Activated CD8-positive, alpha-beta T cell treated with anti-CD3 and anti-CD28 coated beads for 36 hours (primary cell): Measurements from ENCODE around the gene CRYL1. TPM values are rescaled to one million over a fixed set of nuclear protein-coding genes. Genes with fewer than 3 reads are reported as not detected.

Experiments used
- ATAC-seq: fragments of 200-7000 bp; cut with Tn5 transposase; one replicate; pipeline ENCODE4 v1.10.0; 2021; ENCODE audit warnings: mild to moderate bottlenecking, moderate library complexity
- CTCF ChIA-PET: fragments of 350-600 bp; sonication (Branson Sonifier 250); formaldehyde crosslinking; loops from one replicate; lab custom pipeline; 2021; ENCODE audit warnings: antibody characterized with exemption; lab: Charles Lee
- POLR2A ChIA-PET: fragments of 350-600 bp; sonication (Branson Sonifier 250); formaldehyde crosslinking; loops from one replicate; lab custom pipeline; 2021; ENCODE audit warnings: antibody characterized with exemption; lab: Charles Lee
- DNase-seq: peaks from one replicate; pipeline ENCODE4 v3.0.0-alpha.2; 2020
- H3K27ac Mint-ChIP-seq: one replicate; pipeline ENCODE4 v1.8.0; 2021; ENCODE audit warnings: mild to moderate bottlenecking, mixed read lengths
- H3K27me3 Mint-ChIP-seq: one replicate; pipeline ENCODE4 v1.8.0; 2021; ENCODE audit warnings: mixed read lengths
- H3K36me3 Mint-ChIP-seq: one replicate; pipeline ENCODE4 v1.8.0; 2021; ENCODE audit warnings: low read depth, mixed read lengths
- H3K4me1 Mint-ChIP-seq: one replicate; pipeline ENCODE4 v1.8.0; 2021; ENCODE audit warnings: low read depth, mixed read lengths
- H3K4me3 Mint-ChIP-seq: one replicate; pipeline ENCODE4 v1.8.0; 2021; ENCODE audit warnings: mild to moderate bottlenecking, moderate library complexity, mixed read lengths
- H3K9me3 Mint-ChIP-seq: one replicate; pipeline ENCODE4 v1.8.0; 2021; ENCODE audit warnings: mixed read lengths
- CTCF ChIP-seq: fragments of 200-600 bp; IDR thresholded peaks from one replicate; pipeline ENCODE4 v1.8.0; 2022; ENCODE audit warnings: antibody characterized with exemption, mild to moderate bottlenecking
- intact Hi-C: fragments of 100-400 bp; cut with micrococcal nuclease; formaldehyde crosslinking; loops from one replicate; pipeline ENCODE4 v1.10.0; 2022
- total RNA-seq, 2 experiments: library from RNA; stranded (reverse); gene quantifications; one replicate each; pipeline ENCODE4 v1.2.3, GENCODE V29; 2021

The CRYL1 gene
- total RNA-seq, 2 experiments from 2014 or later = 8.5 to 9.4 TPM

GRCh38 chr13:20512042-20512683 is 13.5 kb downstream of the CRYL1 start:
- Mint-ChIP-seq H3K9me3 (no peaks in the 10 kb centered on the region), H3K27ac (no peak overlapping the region), H3K4me1 (no peaks in the 10 kb centered on the region), H3K27me3 (no peaks in the 10 kb centered on the region), H3K36me3 (no peaks in the 10 kb centered on the region), H3K4me3 (no peak overlapping the region)
- ChIA-PET CTCF (no interaction called here), POLR2A (no interaction called here)
- no peak for ATAC-seq
- intact Hi-C loops = no loop called here
- DNase-seq = no peak
- TF ChIP-seq CTCF = no peak

GRCh38 chr13:20506696-20507095 is 19.0 kb downstream of the CRYL1 start:
- Mint-ChIP-seq H3K4me1 (no peaks in the 10 kb centered on the region), H3K36me3 (peaks cover 2% of the 10 kb centered on the region), H3K9me3 (no peaks in the 10 kb centered on the region), H3K4me3 (no peak overlapping the region), H3K27ac (no peak overlapping the region), H3K27me3 (no peaks in the 10 kb centered on the region)
- POLR2A ChIA-PET = no interaction called here
- no peak for DNase-seq
- ATAC-seq = no peak
- CTCF ChIA-PET = interaction anchor here (1.7 kb wide), 1 partner anchor 11 kb away, joined by 7 read pairs; no protein-coding TSS in a partner anchor
- no peak for TF ChIP-seq CTCF
- intact Hi-C loops = no loop called here

- intact Hi-C loops = no loop called here
- DNase-seq = no peak
- ChIA-PET POLR2A (no interaction called here), CTCF (interaction anchor here (1.7 to 2.1 kb wide), 2 partner anchors 10 to 420 kb away, joined by 6 to 7 read pairs; no protein-coding TSS in a partner anchor)
- no peaks in the 10 kb centered on the region for H3K4me1 Mint-ChIP-seq
- no peak for TF ChIP-seq CTCF
- peaks cover 5% of the 10 kb centered on the region for H3K36me3 Mint-ChIP-seq
- no peaks in the 10 kb centered on the region for H3K27me3 Mint-ChIP-seq
- no peak overlapping the region for H3K27ac Mint-ChIP-seq
- H3K4me3 Mint-ChIP-seq = no peak overlapping the region
- H3K9me3 Mint-ChIP-seq = peaks cover 3% of the 10 kb centered on the region
- no peak for ATAC-seq
Observed at GRCh38 chr13:20505405-20506366, 20.0 kb downstream of the CRYL1 start.

GRCh38 chr13:20503088-20504083 is 22.3 kb downstream of the CRYL1 start:
- Mint-ChIP-seq H3K27me3 (no peaks in the 10 kb centered on the region), H3K36me3 (peaks cover 5% of the 10 kb centered on the region), H3K4me1 (no peaks in the 10 kb centered on the region), H3K4me3 (no peak overlapping the region), H3K27ac (no peak overlapping the region), H3K9me3 (peaks cover 11% of the 10 kb centered on the region)
- intact Hi-C loops = no loop called here
- CTCF ChIA-PET = no interaction called here
- ATAC-seq (no peak), DNase-seq (no peak)
- POLR2A ChIA-PET = no interaction called here
- no peak for TF ChIP-seq CTCF
